Measurements from ENCODE around the gene EFNB1. TPM values are rescaled to one million over a fixed set of nuclear protein-coding genes. Genes with fewer than 3 reads are reported as not detected.

EFNB1 gene
- total RNA-seq, 2 experiments from 2014 or later = 5.8 to 6.2 TPM

GRCh38 chrX:68831405-68832100 lies 2.7 kb downstream of the EFNB1 start:
- Mint-ChIP-seq H3K27me3 (no peaks in the 10 kb centered on the region), H3K9me3 (no peaks in the 10 kb centered on the region), H3K4me1 (peaks cover 21% of the 10 kb centered on the region), H3K36me3 (ENCODE audit: low read depth) (no peaks in the 10 kb centered on the region), H3K4me3 (peak overlapping the region; percentile 37), H3K27ac (no peak overlapping the region)
- DNase-seq = no peak
- ChIA-PET CTCF (interaction anchor here (0.7 kb wide), 1 partner anchor 98 kb away, joined by 3 read pairs; no protein-coding TSS in a partner anchor), POLR2A (no interaction called here)

DNA sequence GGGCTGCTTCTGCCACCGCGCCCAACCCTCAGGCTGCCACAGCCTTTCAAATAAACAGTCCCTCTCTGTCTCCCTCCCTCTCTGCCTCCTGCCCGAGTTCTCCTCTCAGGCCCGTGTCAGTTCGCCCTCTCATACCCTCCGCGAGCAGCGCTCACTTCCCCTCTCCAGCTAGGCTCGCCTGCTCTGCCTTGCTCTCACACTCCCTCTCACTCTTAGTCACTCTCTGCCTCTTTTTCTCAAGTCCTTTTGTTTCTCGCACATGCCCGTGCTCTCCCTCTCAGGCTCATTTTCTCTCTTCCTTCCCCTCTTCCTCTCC lies 3.2 kb downstream of the EFNB1 start:
- DNase-seq = peak; percentile 21
- POLR2A ChIA-PET = no interaction called here
- no peaks in the 10 kb centered on the region for H3K9me3 Mint-ChIP-seq
- H3K4me3 Mint-ChIP-seq = peak overlapping the region; percentile 37
- H3K36me3 Mint-ChIP-seq (ENCODE audit: low read depth) = no peaks in the 10 kb centered on the region
- H3K27ac Mint-ChIP-seq = no peak overlapping the region
- CTCF ChIA-PET = no interaction called here
- peaks cover 21% of the 10 kb centered on the region for H3K4me1 Mint-ChIP-seq
- no peaks in the 10 kb centered on the region for H3K27me3 Mint-ChIP-seq

DNA sequence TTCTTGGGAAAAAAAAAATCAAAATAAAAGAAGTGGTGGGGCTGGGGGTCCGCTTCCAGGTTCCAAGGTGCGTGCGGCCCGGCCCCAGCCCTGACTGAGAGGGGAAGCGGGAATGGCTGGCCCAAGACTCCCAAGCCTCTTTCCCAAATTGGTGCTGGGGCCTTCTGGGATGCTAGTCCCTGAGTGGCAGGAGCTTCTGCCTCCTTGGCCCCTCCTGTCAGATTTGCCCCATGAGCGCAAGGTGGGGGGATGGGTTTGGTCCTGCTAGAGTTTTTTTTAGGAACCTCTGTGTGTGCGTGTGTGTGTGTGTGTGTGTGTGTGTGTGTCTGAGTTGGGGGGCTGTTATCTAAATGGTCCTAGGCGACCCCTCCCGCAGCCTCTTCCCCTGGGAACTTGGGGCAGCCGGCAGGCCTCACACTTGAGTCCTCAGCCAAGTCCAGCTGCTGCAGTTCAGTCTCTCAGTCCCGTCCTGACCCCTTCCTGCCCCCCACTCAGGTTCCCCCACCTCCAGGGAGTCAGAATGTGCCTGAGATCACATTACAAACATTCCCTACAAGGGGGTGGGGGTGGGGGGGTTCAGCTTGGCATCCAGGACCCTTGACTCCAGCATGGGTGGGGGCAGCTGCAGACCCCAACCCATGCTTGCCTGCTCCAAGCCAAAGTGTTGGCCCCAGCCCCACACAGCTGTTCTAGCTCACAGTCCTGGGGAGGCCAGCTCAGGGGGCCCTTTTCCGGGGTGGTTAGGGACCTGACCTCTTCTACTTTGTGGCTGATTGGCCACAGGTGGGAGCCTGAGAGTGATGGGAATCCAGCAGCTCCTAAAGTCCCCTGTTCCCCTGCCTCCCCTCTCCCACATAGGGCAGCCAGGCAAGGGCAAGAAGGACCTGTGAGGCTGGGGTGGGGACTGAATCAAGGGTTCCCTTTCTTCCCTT lies 4.0 kb downstream of the EFNB1 start:
- no peak overlapping the region for H3K27ac Mint-ChIP-seq
- DNase-seq = no peak
- ChIA-PET POLR2A (no interaction called here), CTCF (no interaction called here)
- peaks cover 20% of the 10 kb centered on the region for H3K4me1 Mint-ChIP-seq
- H3K9me3 Mint-ChIP-seq = no peaks in the 10 kb centered on the region
- H3K4me3 Mint-ChIP-seq = no peak overlapping the region
- H3K27me3 Mint-ChIP-seq = no peaks in the 10 kb centered on the region
- no peaks in the 10 kb centered on the region for H3K36me3 Mint-ChIP-seq (ENCODE audit: low read depth)

DNA sequence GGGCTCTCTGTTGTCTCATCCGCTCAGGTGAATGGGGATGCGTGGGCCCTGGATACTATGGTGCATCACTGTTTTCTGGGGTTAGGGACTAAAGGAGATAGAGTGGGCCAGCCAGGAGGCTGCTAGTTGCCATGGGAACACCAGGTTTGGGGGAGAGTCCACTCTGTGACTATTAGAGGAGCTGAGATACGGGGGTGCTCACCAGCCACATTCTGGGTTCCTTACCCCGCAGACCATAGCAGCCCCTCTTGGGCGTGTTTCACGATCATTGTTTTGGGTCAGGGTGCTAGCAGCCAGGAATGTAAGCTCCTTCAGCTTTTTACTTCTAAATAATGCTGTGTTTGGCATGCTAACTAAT lies 4.6 kb downstream of the EFNB1 start:
- POLR2A ChIA-PET = no interaction called here
- CTCF ChIA-PET = no interaction called here
- Mint-ChIP-seq H3K27ac (no peak overlapping the region), H3K27me3 (no peaks in the 10 kb centered on the region), H3K36me3 (ENCODE audit: low read depth) (no peaks in the 10 kb centered on the region), H3K9me3 (no peaks in the 10 kb centered on the region), H3K4me3 (no peak overlapping the region), H3K4me1 (peaks cover 17% of the 10 kb centered on the region)
- no peak for DNase-seq

DNA sequence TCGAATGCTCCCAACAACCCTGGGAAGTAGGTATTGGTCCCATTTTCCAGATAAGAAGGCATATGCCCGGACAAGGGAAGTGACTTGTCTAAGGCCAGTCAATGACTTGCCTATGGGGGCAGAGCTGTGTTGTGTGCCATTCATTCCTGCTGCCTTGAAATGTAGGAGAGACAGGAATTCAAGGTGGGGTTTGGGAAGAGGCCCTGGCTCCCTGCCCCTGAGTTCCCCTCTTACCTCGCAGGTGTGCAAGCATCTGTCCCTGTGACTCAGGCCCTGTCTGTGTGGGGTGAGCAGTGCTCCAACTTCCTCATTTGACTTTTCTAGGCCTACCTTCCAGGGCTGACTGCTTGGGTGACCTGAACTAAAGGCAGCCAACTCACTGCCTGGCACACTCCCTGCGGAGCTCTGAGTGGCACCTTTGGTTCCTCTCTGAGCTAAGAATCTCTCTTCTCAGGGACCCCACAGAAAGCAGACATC lies 5.1 kb downstream of the EFNB1 start:
- Mint-ChIP-seq H3K27ac (no peak overlapping the region), H3K9me3 (no peaks in the 10 kb centered on the region), H3K27me3 (no peaks in the 10 kb centered on the region), H3K36me3 (ENCODE audit: low read depth) (no peaks in the 10 kb centered on the region), H3K4me1 (peaks cover 13% of the 10 kb centered on the region), H3K4me3 (no peak overlapping the region)
- no peak for DNase-seq
- ChIA-PET CTCF (no interaction called here), POLR2A (no interaction called here)

- H3K9me3 Mint-ChIP-seq = no peaks in the 10 kb centered on the region
- DNase-seq = no peak
- no peak overlapping the region for H3K27ac Mint-ChIP-seq
- no peaks in the 10 kb centered on the region for H3K27me3 Mint-ChIP-seq
- no peaks in the 10 kb centered on the region for H3K36me3 Mint-ChIP-seq (ENCODE audit: low read depth)
- no peak overlapping the region for H3K4me3 Mint-ChIP-seq
- CTCF ChIA-PET = no interaction called here
- peaks cover 13% of the 10 kb centered on the region for H3K4me1 Mint-ChIP-seq
- POLR2A ChIA-PET = no interaction called here
Measured at GRCh38 chrX:68834371-68835103, 5.7 kb downstream of the EFNB1 start.

DNA sequence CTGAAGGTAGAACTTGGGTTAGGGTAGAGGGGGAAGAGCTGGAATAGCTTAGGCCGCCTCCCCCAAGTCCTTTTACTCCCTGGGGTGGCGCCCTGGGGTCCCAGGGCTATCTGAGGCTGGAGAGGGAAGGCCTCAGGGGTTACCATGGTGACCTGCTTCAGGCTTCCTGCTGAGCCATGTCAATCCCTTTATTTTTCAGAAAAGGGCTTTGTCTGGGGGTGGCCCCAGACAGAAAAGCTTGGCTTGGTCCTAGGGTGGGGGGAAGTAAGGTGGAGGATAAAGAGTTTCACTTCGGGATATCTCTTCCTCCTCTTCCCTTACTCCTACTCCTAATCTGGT lies 6.3 kb downstream of the EFNB1 start:
- Mint-ChIP-seq H3K4me3 (no peak overlapping the region), H3K36me3 (ENCODE audit: low read depth) (no peaks in the 10 kb centered on the region), H3K9me3 (no peaks in the 10 kb centered on the region), H3K27ac (no peak overlapping the region), H3K4me1 (peaks cover 12% of the 10 kb centered on the region), H3K27me3 (no peaks in the 10 kb centered on the region)
- DNase-seq = no peak
- ChIA-PET CTCF (no interaction called here), POLR2A (no interaction called here)

DNA sequence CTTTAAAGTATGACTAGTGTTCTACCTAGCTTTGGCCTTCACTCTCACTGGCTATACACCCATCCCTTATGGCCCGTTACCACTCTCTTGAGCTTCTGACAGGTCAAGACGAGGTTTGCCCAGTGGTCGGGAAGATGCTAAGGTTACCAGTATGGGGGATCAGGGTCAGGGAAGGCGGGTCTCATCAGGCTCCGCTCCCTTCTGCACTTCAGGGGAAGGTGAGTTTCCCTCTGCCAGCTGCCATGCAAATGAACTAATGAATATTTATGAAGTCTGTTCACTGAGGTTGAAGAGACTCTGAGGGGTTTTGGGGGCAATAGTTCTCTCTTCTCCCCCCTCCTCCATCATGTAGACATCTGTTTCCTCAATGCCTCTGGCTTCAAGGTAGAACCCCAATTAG lies 6.6 kb downstream of the EFNB1 start:
- H3K27me3 Mint-ChIP-seq = no peaks in the 10 kb centered on the region
- H3K4me3 Mint-ChIP-seq = no peak overlapping the region
- H3K4me1 Mint-ChIP-seq = peaks cover 12% of the 10 kb centered on the region
- H3K27ac Mint-ChIP-seq = no peak overlapping the region
- H3K9me3 Mint-ChIP-seq = no peaks in the 10 kb centered on the region
- no peak for DNase-seq
- ChIA-PET POLR2A (no interaction called here), CTCF (no interaction called here)
- no peaks in the 10 kb centered on the region for H3K36me3 Mint-ChIP-seq (ENCODE audit: low read depth)

DNA sequence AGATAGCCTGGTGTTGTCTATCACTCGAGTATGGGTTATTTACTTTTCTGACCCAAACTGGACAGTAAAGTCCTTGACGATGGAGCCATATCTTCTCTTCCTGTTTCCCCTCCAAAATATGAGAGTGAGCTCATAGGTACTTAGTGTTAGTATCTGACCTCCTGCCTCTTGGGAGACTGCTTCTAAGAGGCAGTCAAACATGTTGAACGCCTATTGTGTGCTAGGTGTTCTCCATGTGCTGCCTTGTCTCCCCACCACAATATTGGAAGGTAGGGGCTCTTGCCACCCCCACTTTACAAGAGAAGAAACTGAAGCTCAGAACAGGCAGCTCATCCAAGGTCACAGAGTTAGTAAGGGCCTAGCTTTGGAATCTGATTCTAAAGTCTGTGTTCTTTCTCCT lies 8.3 kb downstream of the EFNB1 start:
- Mint-ChIP-seq H3K36me3 (ENCODE audit: low read depth) (no peaks in the 10 kb centered on the region), H3K27me3 (no peaks in the 10 kb centered on the region), H3K27ac (no peak overlapping the region), H3K4me3 (no peak overlapping the region), H3K4me1 (peaks cover 2% of the 10 kb centered on the region), H3K9me3 (no peaks in the 10 kb centered on the region)
- CTCF ChIA-PET = interaction anchor here (1.9 kb wide), 1 partner anchor 9 kb away, joined by 7 read pairs; no protein-coding TSS in a partner anchor
- DNase-seq = no peak
- POLR2A ChIA-PET = no interaction called here

GRCh38 chrX:68838571-68838910 lies 9.7 kb downstream of the EFNB1 start:
- no peak overlapping the region for H3K4me3 Mint-ChIP-seq
- H3K27me3 Mint-ChIP-seq = no peaks in the 10 kb centered on the region
- ChIA-PET CTCF (no interaction called here), POLR2A (no interaction called here)
- H3K27ac Mint-ChIP-seq = no peak overlapping the region
- no peaks in the 10 kb centered on the region for H3K36me3 Mint-ChIP-seq (ENCODE audit: low read depth)
- no peak for DNase-seq
- no peaks in the 10 kb centered on the region for H3K4me1 Mint-ChIP-seq
- no peaks in the 10 kb centered on the region for H3K9me3 Mint-ChIP-seq

- Mint-ChIP-seq H3K27me3 (no peaks in the 10 kb centered on the region), H3K27ac (no peak overlapping the region), H3K4me1 (no peaks in the 10 kb centered on the region), H3K36me3 (ENCODE audit: low read depth) (no peaks in the 10 kb centered on the region), H3K9me3 (no peaks in the 10 kb centered on the region), H3K4me3 (no peak overlapping the region)
- CTCF ChIA-PET = no interaction called here
- POLR2A ChIA-PET = no interaction called here
- DNase-seq = no peak
Measured at GRCh38 chrX:68839771-68840170, 10.9 kb downstream of the EFNB1 start.

DNA sequence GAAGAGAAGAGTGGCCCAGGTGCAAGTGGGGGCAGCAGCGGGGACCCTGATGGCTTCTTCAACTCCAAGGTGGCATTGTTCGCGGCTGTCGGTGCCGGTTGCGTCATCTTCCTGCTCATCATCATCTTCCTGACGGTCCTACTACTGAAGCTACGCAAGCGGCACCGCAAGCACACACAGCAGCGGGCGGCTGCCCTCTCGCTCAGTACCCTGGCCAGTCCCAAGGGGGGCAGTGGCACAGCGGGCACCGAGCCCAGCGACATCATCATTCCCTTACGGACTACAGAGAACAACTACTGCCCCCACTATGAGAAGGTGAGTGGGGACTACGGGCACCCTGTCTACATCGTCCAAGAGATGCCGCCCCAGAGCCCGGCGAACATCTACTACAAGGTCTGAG lies 11.4 kb downstream of the EFNB1 start:
- Mint-ChIP-seq H3K4me3 (no peak overlapping the region), H3K9me3 (no peaks in the 10 kb centered on the region), H3K36me3 (ENCODE audit: low read depth) (no peaks in the 10 kb centered on the region), H3K4me1 (no peaks in the 10 kb centered on the region), H3K27ac (no peak overlapping the region), H3K27me3 (no peaks in the 10 kb centered on the region)
- POLR2A ChIA-PET = no interaction called here
- CTCF ChIA-PET = no interaction called here
- DNase-seq = no peak

DNA sequence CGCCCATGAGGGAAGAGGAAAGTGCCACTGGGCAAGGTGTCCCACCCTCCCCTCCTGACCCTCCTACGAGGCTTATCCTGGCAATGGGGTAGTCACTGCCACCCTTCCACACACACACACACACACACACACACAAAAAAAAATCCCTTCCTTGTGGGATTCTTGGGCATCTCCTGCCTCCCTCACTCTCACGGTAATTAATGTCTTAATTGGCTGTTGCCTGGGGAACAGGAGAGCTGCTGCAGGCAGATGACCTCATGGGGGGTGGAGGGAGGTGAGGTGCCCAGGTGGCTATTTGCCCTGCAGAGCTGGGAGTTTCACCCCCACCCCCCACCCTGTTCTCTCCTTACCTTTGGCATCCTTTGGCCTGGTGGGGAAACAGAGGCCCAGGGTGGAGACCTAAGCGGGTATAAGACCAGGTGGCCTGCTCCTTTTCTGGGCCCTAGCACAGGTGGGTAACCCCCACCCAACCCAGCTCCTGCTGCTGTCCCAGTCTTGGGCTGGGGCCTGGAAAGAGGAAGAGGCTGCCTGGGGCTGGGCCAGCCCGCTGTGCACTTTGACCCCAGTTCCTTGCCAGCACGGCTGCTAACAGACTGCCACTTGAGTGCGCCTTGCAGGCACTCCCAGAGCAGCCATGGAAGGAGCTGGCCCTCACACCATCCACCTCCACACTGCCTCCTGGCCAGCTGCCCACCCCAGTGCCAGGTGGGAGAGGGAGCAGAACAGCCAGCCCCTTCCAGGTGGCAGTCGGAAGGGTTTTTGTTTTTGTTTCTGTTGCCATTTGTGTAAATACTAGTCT lies 12.6 kb downstream of the EFNB1 start:
- no peaks in the 10 kb centered on the region for H3K36me3 Mint-ChIP-seq (ENCODE audit: low read depth)
- POLR2A ChIA-PET = no interaction called here
- no peak overlapping the region for H3K4me3 Mint-ChIP-seq

More for the DNA sequence above, 12.6 kb downstream of the EFNB1 start:
- H3K9me3 Mint-ChIP-seq = no peaks in the 10 kb centered on the region
- DNase-seq = no peak
- no peak overlapping the region for H3K27ac Mint-ChIP-seq
- H3K27me3 Mint-ChIP-seq = no peaks in the 10 kb centered on the region
- H3K4me1 Mint-ChIP-seq = no peaks in the 10 kb centered on the region
- CTCF ChIA-PET = no interaction called here
